IMR-90 (cell line): Measurements from ENCODE around the gene FSTL1. TPM values are rescaled to one million over a fixed set of nuclear protein-coding genes. Genes with fewer than 3 reads are reported as not detected.

Source experiments
- ATAC-seq: fragments of 200-7000 bp; cut with Tn5 transposase; 2 replicates; pipeline ENCODE4 v1.9.1; 2020; ENCODE audit warnings: low read depth, mild to moderate bottlenecking, moderate library complexity
- BruUV-seq: library from RNA; stranded (reverse); fragments of 400-500 nt; replicated peaks from 2 replicates; lab custom pipeline; 2021; lab: Mats Ljungman, UMichigan
- CTCF ChIA-PET: fragments of 300-600 bp; formaldehyde crosslinking; extraction: SDS; loops from one replicate; lab custom pipeline; 2021; ENCODE audit warnings: antibody characterized with exemption; lab: Yijun Ruan, JAX
- POLR2A ChIA-PET: fragments of 300-600 bp; sonication (Branson Sonifier 250); formaldehyde crosslinking; loops from one replicate; lab custom pipeline; 2022; ENCODE audit warnings: antibody characterized with exemption; ENCODE audit not compliant: unreplicated experiment; lab: Charles Lee
- DNase-seq: peaks from one replicate; pipeline ENCODE4 v3.0.0; 2013
- H2AFZ ChIP-seq: replicated peaks from 2 replicates; pipeline ENCODE3; 2013; ENCODE audit warnings: low read length, mild to moderate bottlenecking; ENCODE audit not compliant: poor library complexity
- H2AK5ac ChIP-seq: 2 replicates; pipeline ENCODE4 v1.6.1; 2013; ENCODE audit warnings: low read depth, low read length, inconsistent platforms
- H2AK9ac ChIP-seq: replicated peaks from 2 replicates; pipeline ENCODE3; 2013; ENCODE audit warnings: mild to moderate bottlenecking, low read depth, low read length, moderate library complexity; ENCODE audit not compliant: poor library complexity
- H2BK120ac ChIP-seq: 2 replicates; pipeline ENCODE4 v1.6.1; 2013; ENCODE audit warnings: low read depth, low read length, inconsistent platforms
- H2BK15ac ChIP-seq: 3 replicates; pipeline ENCODE4 v1.6.1; 2013; ENCODE audit warnings: low read depth, low read length, inconsistent platforms
- H2BK20ac ChIP-seq: 2 replicates; pipeline ENCODE4 v1.6.1; 2013; ENCODE audit warnings: low read depth, mild to moderate bottlenecking, inconsistent platforms, low read length, moderate library complexity
- H2BK5ac ChIP-seq: 2 replicates; pipeline ENCODE4 v1.6.1; 2013; ENCODE audit warnings: mild to moderate bottlenecking, low read depth, low read length, inconsistent platforms; ENCODE audit not compliant: poor library complexity, severe bottlenecking
- H3K14ac ChIP-seq: replicated peaks from 2 replicates; pipeline ENCODE4 v1.6.1; 2013; ENCODE audit warnings: low read depth, low read length, inconsistent platforms
- H3K18ac ChIP-seq: 2 replicates; pipeline ENCODE4 v1.6.1; 2013; ENCODE audit warnings: low read depth, low read length, control low read depth
- H3K23ac ChIP-seq: 2 replicates; pipeline ENCODE4 v1.6.1; 2013; ENCODE audit warnings: low read depth, low read length, inconsistent platforms
- H3K27ac ChIP-seq: 2 replicates; pipeline ENCODE4 v1.5.1; 2013; ENCODE audit warnings: mild to moderate bottlenecking, control low read depth, low read length; ENCODE audit not compliant: insufficient read depth
- H3K27me3 ChIP-seq: 2 replicates; pipeline ENCODE4 v1.6.1; 2013; ENCODE audit warnings: low read length; ENCODE audit not compliant: control insufficient read depth, insufficient read depth
- H3K36me3 ChIP-seq: 2 replicates; pipeline ENCODE4 v1.6.1; 2013; ENCODE audit warnings: low read length, mixed read lengths; ENCODE audit not compliant: control insufficient read depth, insufficient read depth
- H3K4ac ChIP-seq: 2 replicates; pipeline ENCODE4 v1.6.1; 2013; ENCODE audit warnings: low read depth, low read length, inconsistent platforms
- H3K4me1 ChIP-seq: 2 replicates; pipeline ENCODE4 v1.6.1; 2013; ENCODE audit warnings: low read length, mixed read lengths; ENCODE audit not compliant: control insufficient read depth, insufficient read depth
- H3K4me2 ChIP-seq: 2 replicates; pipeline ENCODE4 v1.6.1; 2013; ENCODE audit warnings: low read depth, mild to moderate bottlenecking, control low read depth, low read length, moderate library complexity
- H3K4me3 ChIP-seq: 2 replicates; pipeline ENCODE4 v1.5.1; 2013; ENCODE audit warnings: low read depth, mild to moderate bottlenecking, control low read depth, low read length, moderate library complexity; ENCODE audit not compliant: insufficient read depth
- H3K56ac ChIP-seq: 2 replicates; pipeline ENCODE4 v1.6.1; 2013; ENCODE audit warnings: low read length, inconsistent platforms; ENCODE audit not compliant: insufficient read depth; ENCODE audit errors: extremely low read depth
- H3K79me1 ChIP-seq, 2 experiments: 2 replicates each; pipeline ENCODE4 v1.6.1; 2013; ENCODE audit warnings: low read length in 2 of 2, inconsistent platforms in 1 of 2, low read depth in 1 of 2
- H3K9ac ChIP-seq: 2 replicates; pipeline ENCODE4 v1.6.1; 2013; ENCODE audit warnings: low read depth, low read length, control low read depth
- H3K9me1 ChIP-seq: 2 replicates; pipeline ENCODE4 v1.6.1; 2013; ENCODE audit warnings: low read length, inconsistent platforms; ENCODE audit not compliant: insufficient read depth
- H3K9me3 ChIP-seq: 2 replicates; pipeline ENCODE4 v1.6.1; 2013; ENCODE audit warnings: low read length; ENCODE audit not compliant: control insufficient read depth, insufficient read depth
- H4K20me1 ChIP-seq: 2 replicates; pipeline ENCODE4 v1.6.1; 2013; ENCODE audit warnings: low read length, inconsistent platforms; ENCODE audit not compliant: insufficient read depth
- H4K5ac ChIP-seq: 2 replicates; pipeline ENCODE4 v1.6.1; 2013; ENCODE audit warnings: mild to moderate bottlenecking, low read depth, low read length, control low read depth
- H4K8ac ChIP-seq, 2 experiments: 2 replicates each; pipeline ENCODE4 v1.6.1; 2013; ENCODE audit warnings: low read depth in 2 of 2, low read length in 2 of 2, control low read depth in 1 of 2, inconsistent platforms in 1 of 2
- H4K91ac ChIP-seq: 2 replicates; pipeline ENCODE4 v1.6.1; 2013; ENCODE audit warnings: low read depth, low read length, inconsistent platforms; ENCODE audit not compliant: insufficient read depth
- MAFK ChIP-seq: IDR thresholded peaks from 2 replicates; pipeline ENCODE4 v1.6.1; 2012; ENCODE audit warnings: low read depth, low read length, improper control_type of control experiment
- MXI1 ChIP-seq: IDR thresholded peaks from 2 replicates; pipeline ENCODE4 v1.6.1; 2012; ENCODE audit warnings: low read depth, mild to moderate bottlenecking, low read length, moderate library complexity, borderline replicate concordance
- SMC3 ChIP-seq: fragments of 150-350 bp; IDR thresholded peaks from 2 replicates; pipeline ENCODE4 v1.6.1; 2016; ENCODE audit warnings: low read depth, mild to moderate bottlenecking, antibody characterized with exemption, low read length, moderate library complexity
- WGBS, 2 experiments: methylation state at CpG; one replicate each; pipeline versions ENCODE4 v1.1.5 to v1.1.7; 2013; ENCODE audit warnings: missing lambda C conversion rate in 2 of 2; ENCODE audit not compliant: insufficient read length in 1 of 2; ENCODE audit errors: extremely low coverage in 2 of 2; 5-methylcytosine and 5-hydroxymethylcytosine counted together
- dilution Hi-C: fragments of 300-500 bp; cut with HindIII; formaldehyde crosslinking; loops from one replicate; pipeline ENCODE4 v1.14.3; 2018; ENCODE audit warnings: low sequenced_read_pairs; ENCODE audit not compliant: unreplicated experiment
- in situ Hi-C: fragments of 300-500 bp; cut with MboI; formaldehyde crosslinking; loops from 3 replicates; pipeline ENCODE4 v1.14.3; 2019; ENCODE audit warnings: low sequenced_read_pairs, inconsistent platforms, mixed read lengths
- intact Hi-C: fragments of 100-400 bp; cut with micrococcal nuclease; formaldehyde crosslinking; loops from 2 replicates; pipeline ENCODE4 v1.10.0; 2022
- polyA plus RNA-seq, 3 experiments: library from polyadenylated mRNA; depleted of rRNA; stranded (reverse); fragments of >200 nt; gene quantifications; 2 replicates each; pipeline ENCODE4 v1.2.3, GENCODE V29; 2012; ENCODE audit warnings: low replicate concordance in 1 of 3
- total RNA-seq: library from RNA; depleted of rRNA; stranded (reverse); fragments of >200 nt; gene quantifications from 2 replicates; pipeline ENCODE4 v1.2.3, GENCODE V29; 2012
- TF ChIP-seq, protein P1 (sequence below): fragments of 150-350 bp; IDR thresholded peaks from 2 replicates; pipeline ENCODE4 v1.6.1; 2016; ENCODE audit warnings: low read depth, mild to moderate bottlenecking, low read length, moderate library complexity, borderline replicate concordance

The FSTL1 gene
- total and polyA plus RNA-seq, 2 of the 4 experiments (the other 2 are of a cell fraction): 864 to 1,642 TPM

DNA sequence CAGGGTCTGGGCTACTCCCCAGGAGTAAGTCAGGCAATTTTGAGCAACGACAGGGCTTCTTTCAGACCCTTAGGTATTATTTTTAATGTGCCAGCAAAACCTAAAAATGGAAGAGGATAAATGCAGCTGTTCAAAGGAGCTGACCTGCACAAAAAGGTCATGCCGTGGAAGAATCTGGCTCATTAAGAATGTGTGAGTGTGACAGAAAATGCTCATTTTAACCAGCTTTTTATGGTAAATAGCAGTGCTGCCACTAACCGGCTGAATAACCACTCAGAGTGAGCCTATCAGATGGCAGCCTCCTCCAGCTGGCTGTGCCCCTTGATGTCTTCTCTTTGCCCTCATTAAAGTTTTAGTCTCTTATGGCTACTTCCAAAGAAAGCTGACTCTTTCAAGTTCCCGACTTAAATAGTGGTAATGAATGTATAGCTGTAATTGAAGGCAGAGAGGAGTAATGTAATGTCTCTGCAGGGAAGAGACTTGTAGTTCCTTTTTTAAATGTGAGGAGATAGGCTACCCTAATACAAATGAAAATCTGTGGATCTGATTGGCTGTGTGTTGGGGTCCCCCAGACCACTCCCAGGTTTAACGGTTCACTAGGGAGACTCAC, 9.5 kb upstream of the FSTL1 start:
- Histone ChIP-seq H3K4me3 (no peak overlapping the region), H2BK120ac (no peak overlapping the region), H3K9me3 (peaks cover 2% of the 10 kb centered on the region; the same call in 1 of the 2 replicates), H3K56ac (no peak overlapping the region), H3K36me3 (no peaks in the 10 kb centered on the region), H2AK9ac (no peak overlapping the region), H4K8ac (no peak overlapping the region), H3K79me1 (no peaks in the 10 kb centered on the region), H3K4me1 (peaks cover 5% of the 10 kb centered on the region; the same call in 1 of the 2 replicates), H3K18ac (no peak overlapping the region), H3K9ac (no peak overlapping the region), H3K9me1 (peaks cover 5% of the 10 kb centered on the region; the same call in 1 of the 2 replicates), H4K91ac (no peak overlapping the region), H2AFZ (no peak overlapping the region), H4K20me1 (no peaks in the 10 kb centered on the region), H2BK20ac (no peak overlapping the region), H4K5ac (no peak overlapping the region), H2BK15ac (no peak overlapping the region), H2AK5ac (peak overlapping the region; percentile 44; the same call in 1 of the 2 replicates), H3K27me3 (no peaks in the 10 kb centered on the region), H3K4me2 (no peak overlapping the region), H3K27ac (no peak overlapping the region), H3K14ac (no peak overlapping the region), H3K23ac (no peak overlapping the region), H2BK5ac (no peak overlapping the region), H3K4ac (0 out of 2 replicates have a peak overlapping the region, but pooled peaks have one; percentile 3)
- intact Hi-C loops: no loop called here
- TF ChIP-seq, protein P1, sequence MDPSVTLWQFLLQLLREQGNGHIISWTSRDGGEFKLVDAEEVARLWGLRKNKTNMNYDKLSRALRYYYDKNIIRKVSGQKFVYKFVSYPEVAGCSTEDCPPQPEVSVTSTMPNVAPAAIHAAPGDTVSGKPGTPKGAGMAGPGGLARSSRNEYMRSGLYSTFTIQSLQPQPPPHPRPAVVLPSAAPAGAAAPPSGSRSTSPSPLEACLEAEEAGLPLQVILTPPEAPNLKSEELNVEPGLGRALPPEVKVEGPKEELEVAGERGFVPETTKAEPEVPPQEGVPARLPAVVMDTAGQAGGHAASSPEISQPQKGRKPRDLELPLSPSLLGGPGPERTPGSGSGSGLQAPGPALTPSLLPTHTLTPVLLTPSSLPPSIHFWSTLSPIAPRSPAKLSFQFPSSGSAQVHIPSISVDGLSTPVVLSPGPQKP: no peak
- TF ChIP-seq MAFK (no peak), MXI1 (no peak), SMC3 (no peak)
- ATAC-seq (no peak), DNase-seq (no peak)
- dilution Hi-C loops: no loop called here
- in situ Hi-C loops: no loop called here
- ChIA-PET CTCF (interaction anchor here (0.7 to 2.9 kb wide), 2 partner anchors 17 to 98 kb away, joined by 3 to 7 read pairs; no protein-coding TSS in a partner anchor), POLR2A (no interaction called here)
- WGBS, 2 experiments: 63% methylated on average over 3 of the region's 5 CpGs; no CpG with 5 or more reads in 1 of the 2 experiments
- BruUV-seq: no TSS peak
